Right lobe of liver (tissue), 6 donors: Measurements from ENCODE around the gene IPCEF1. TPM values are rescaled to one million over a fixed set of nuclear protein-coding genes. Genes with fewer than 3 reads are reported as not detected.
A peak's percentile ranks its signal among the peaks of the same experiment; 100 is the strongest.
"Not testable (repeated sequence)": the region's sequence is repeated elsewhere in the genome, so short reads cannot be mapped to it uniquely, and the experiment has no call there.

Experiments used
- ATAC-seq, 4 donors: fragments of 200-7000 bp; cut with Tn5 transposase; one replicate each; pipeline ENCODE4 v1.9.1; 2020; ENCODE audit warnings: mild to moderate bottlenecking in 4 of 4, moderate library complexity in 4 of 4
- DNase-seq, 3 donors: peaks; one replicate each; pipeline ENCODE4 v3.0.0-alpha.2; 2020
- H3K27ac ChIP-seq, 3 donors: fragments of 200-600 bp; one replicate each; pipeline ENCODE4 v1.8.0; 2022
- H3K27me3 ChIP-seq, 2 donors: fragments of 200-600 bp; one replicate each; pipeline ENCODE4 v1.8.0; 2022
- H3K36me3 ChIP-seq, 4 donors: fragments of 200-600 bp; sonication (generic) in 1 of 4; one replicate each; pipeline versions ENCODE4 v1.5.1 to v1.8.0; 2017 to 2022; ENCODE audit warnings: control low read depth in 1 of 4
- H3K4me1 ChIP-seq, 4 donors: fragments of 200-600 bp; sonication (generic) in 1 of 4; one replicate each; pipeline versions ENCODE4 v1.5.1 to v1.8.0; 2017 to 2022; ENCODE audit warnings: control low read depth in 1 of 4
- H3K4me3 ChIP-seq, 3 donors: fragments of 200-600 bp; one replicate each; pipeline ENCODE4 v1.8.0; 2022
- H3K9me3 ChIP-seq, 4 donors: fragments of 200-600 bp; sonication (generic) in 1 of 4; one replicate each; pipeline versions ENCODE4 v1.5.1 to v1.8.0; 2017 to 2022; ENCODE audit warnings: control low read depth in 1 of 4
- POLR2A ChIP-seq: fragments of 450-650 bp; IDR thresholded peaks from one replicate; pipeline ENCODE4 v1.6.1; 2017; ENCODE audit warnings: antibody characterized with exemption, mild to moderate bottlenecking
- WGBS: methylation state at CpG from one replicate; pipeline ENCODE4 v1.1.6; 2018; ENCODE audit warnings: low coverage, low lambda C conversion rate; ENCODE audit not compliant: insufficient coverage; ENCODE audit errors: missing lambda C conversion rate; 5-methylcytosine and 5-hydroxymethylcytosine counted together
- intact Hi-C, 2 donors: fragments of 100-400 bp; cut with DNase I; formaldehyde crosslinking; loops; one replicate each; pipeline versions ENCODE4 v1.11.2 to v1.14.1; 2022
- total RNA-seq, 6 experiments: library from RNA; depleted of rRNA in 2 of 6; stranded (reverse); fragments of >200 nt in 2 of 6; fragmentation: NEBNext Ultra II Directional in 3 of 6; extraction: Animal tissue kit (Norgen Biotek cat#: 25700) in 3 of 6; gene quantifications; one replicate each; pipeline versions ENCODE4 v1.1.0 to v1.2.4, GENCODE V29; 2016 to 2023
- TF ChIP-seq, protein P1 (sequence below), 4 donors: fragments of 200-600 bp in 3 of 4; fragments of 450-650 bp in 1 of 4; IDR thresholded peaks; one replicate each; pipeline versions ENCODE4 v1.5.1 to v1.8.0; 2016 to 2022; ENCODE audit warnings: antibody characterized with exemption in 4 of 4, mild to moderate bottlenecking in 2 of 4
- donor health status: DM: no; HTN: yes; CAD: no.
- donor health status: DM: no; HTN: no; CAD: no.
- donor health status: DM: no; HTN: no; CAD: no.
- donor health status: DM: no; HTN: yes; CAD: no.
- donor health status: DM: no; HTN: yes; CAD: no.

IPCEF1 gene
- total RNA-seq, 6 experiments from 2014 or later, result 0.90 to 3.0 (median 1.4) TPM

DNA sequence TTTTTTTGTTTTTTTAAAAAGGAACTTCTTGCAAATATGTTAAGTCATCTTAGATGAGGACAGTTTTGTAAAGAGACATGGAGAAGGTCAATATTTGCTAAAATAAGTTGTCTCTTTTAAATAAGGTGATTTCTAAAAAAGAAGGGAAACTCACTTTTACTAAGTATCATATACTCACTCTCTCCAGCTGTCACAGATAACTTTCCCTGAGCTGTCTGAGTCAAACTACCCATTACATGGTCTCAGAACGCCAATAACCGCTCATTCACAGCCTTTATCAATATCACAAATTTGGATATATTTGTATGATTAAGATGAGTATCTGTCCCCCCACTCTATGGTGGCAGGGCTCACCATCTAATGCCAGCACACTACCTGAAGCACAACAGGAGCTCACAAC, 47.6 kb downstream of the IPCEF1 start:
- Histone ChIP-seq H3K9me3 (no peaks in the 10 kb centered on the region), H3K4me3 (no peak overlapping the region), H3K27ac (no peak overlapping the region), H3K27me3 (no peaks in the 10 kb centered on the region), H3K36me3 (no peaks in the 10 kb centered on the region), H3K4me1 (no peaks in the 10 kb centered on the region)
- DNase-seq, result no peak
- TF ChIP-seq, protein P1, sequence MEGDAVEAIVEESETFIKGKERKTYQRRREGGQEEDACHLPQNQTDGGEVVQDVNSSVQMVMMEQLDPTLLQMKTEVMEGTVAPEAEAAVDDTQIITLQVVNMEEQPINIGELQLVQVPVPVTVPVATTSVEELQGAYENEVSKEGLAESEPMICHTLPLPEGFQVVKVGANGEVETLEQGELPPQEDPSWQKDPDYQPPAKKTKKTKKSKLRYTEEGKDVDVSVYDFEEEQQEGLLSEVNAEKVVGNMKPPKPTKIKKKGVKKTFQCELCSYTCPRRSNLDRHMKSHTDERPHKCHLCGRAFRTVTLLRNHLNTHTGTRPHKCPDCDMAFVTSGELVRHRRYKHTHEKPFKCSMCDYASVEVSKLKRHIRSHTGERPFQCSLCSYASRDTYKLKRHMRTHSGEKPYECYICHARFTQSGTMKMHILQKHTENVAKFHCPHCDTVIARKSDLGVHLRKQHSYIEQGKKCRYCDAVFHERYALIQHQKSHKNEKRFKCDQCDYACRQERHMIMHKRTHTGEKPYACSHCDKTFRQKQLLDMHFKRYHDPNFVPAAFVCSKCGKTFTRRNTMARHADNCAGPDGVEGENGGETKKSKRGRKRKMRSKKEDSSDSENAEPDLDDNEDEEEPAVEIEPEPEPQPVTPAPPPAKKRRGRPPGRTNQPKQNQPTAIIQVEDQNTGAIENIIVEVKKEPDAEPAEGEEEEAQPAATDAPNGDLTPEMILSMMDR (IDR thresholded peaks at IDR 0.05), result no peak
- no peak for TF ChIP-seq POLR2A
- WGBS, result 73% methylated on average over 2 of the region's 2 CpGs
- ATAC-seq, result no peak
- intact Hi-C loops, result no loop called here

DNA sequence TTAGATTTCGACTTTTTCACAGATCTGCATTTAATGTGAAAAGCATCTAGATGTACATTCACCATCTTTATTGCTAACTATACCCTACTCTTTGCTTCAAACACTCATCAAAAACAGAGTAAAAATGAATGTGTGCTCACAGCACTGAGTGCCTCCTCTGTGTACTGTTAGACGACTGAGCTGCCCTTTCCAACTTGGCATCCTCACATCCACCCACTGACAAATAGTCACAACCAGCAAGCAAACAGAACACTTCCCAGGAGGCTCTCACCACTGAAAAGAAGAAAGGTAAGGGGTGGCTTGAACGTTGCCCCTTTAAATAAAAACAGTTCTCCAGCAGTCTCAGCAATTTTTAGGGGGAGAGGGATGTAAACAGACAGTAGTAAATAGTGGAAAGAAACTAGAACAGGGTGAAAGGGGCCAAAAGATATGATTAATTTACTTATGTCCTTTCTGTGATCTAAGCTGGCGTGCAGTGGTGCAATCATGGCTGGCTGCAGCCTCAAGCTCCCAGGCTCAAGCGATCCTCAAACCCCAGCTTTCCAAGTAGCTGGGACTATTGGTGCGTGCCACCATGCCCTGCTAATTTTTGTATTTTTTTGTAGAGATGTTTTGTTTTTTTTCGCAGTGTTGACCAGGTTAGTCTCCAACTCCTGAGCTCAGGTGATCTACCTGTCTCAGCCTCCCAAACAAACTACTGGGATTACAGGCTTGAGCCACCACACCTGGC, 48.7 kb downstream of the IPCEF1 start:
- Histone ChIP-seq H3K36me3 (no peaks in the 10 kb centered on the region), H3K27ac (no peak overlapping the region), H3K4me3 (no peak overlapping the region), H3K9me3 (no peaks in the 10 kb centered on the region), H3K27me3 (no peaks in the 10 kb centered on the region), H3K4me1 (no peaks in the 10 kb centered on the region)
- ATAC-seq (peak in 1 of 4 donors; percentile 73), DNase-seq (no peak)
- intact Hi-C loops, result no loop called here
- TF ChIP-seq POLR2A, result no peak
- TF ChIP-seq, protein P1 (IDR thresholded peaks at IDR 0.05), result no peak
- 61% methylated on average over 5 of the region's 7 CpGs for WGBS

DNA sequence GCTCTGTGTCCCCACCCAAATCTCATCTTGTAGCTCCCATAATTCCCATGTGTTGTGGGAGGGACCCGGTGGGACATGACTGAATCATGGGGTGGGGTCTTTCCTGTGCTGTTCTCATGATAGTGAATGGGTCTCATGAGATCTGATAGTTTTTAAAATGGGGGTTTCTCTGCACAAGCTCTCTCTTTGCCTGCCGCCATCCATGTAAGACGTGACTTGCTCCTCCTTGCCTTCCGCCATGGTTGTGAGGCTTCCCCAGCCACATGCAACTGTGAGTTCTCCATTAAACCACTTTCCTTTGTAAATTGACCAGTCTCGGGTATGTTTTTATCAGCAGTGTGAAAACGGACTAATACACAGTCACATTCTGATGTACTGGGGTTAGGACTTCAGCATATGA, 49.5 kb downstream of the IPCEF1 start:
- H3K4me3 ChIP-seq, H3K9me3 ChIP-seq, H3K4me1 ChIP-seq, DNase-seq, H3K36me3 ChIP-seq, intact Hi-C loops, H3K27ac ChIP-seq, H3K27me3 ChIP-seq, ATAC-seq: not testable (repeated sequence)
- 92% methylated on average over 6 of the region's 6 CpGs for WGBS

DNA sequence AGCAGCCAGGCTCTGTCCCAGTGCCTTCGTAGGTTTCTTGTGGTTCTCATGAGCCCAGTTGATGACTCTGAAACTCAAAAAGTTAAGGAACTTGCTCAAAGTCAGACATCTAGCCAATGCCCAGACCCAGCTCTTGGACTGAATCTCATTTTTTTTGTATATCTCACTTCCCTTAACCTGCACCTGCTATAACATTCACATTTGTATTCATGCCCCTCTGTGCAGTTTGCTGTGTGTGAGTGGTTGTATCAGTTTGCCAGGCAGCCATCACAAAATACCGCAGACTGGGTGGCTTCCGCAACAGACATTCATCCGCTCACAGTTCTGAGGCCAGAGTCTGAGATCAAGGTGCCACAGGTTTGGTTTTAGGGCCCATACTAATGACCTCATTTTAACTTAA, 49.9 kb downstream of the IPCEF1 start:
- no peak for DNase-seq
- intact Hi-C loops, result no loop called here
- Histone ChIP-seq H3K27ac (no peak overlapping the region), H3K27me3 (no peaks in the 10 kb centered on the region), H3K9me3 (no peaks in the 10 kb centered on the region), H3K4me1 (no peaks in the 10 kb centered on the region), H3K36me3 (no peaks in the 10 kb centered on the region), H3K4me3 (no peak overlapping the region)
- TF ChIP-seq POLR2A, result no peak
- TF ChIP-seq, protein P1 (IDR thresholded peaks at IDR 0.05), result no peak
- WGBS, result 100% methylated on average over 3 of the region's 4 CpGs
- ATAC-seq, result no peak

DNA sequence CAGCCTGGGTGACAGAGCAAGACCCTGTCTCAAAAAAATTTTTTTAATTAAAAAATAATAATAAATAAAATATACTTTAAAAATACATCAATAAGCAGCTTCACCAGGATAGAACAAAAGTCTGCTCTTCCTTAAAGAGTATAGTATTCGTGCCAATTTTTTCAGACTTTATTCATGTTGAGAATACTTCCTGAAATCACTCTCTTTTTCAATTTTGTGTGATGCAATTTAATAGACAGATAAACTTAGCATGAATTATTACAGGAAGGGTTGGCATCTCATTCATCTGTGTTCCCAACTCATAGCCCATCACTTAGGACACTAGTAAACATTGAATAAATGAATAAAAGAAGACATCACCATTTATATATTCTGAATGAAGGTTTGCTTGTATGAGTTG, 52.4 kb downstream of the IPCEF1 start:
- H3K4me1 ChIP-seq, result no peaks in the 10 kb centered on the region
- H3K36me3 ChIP-seq, result no peaks in the 10 kb centered on the region
- WGBS, result 43% methylated on average over 1 of the region's 1 CpG
- no peak overlapping the region for H3K27ac ChIP-seq
- intact Hi-C loops, result no loop called here
- H3K27me3 ChIP-seq, result no peaks in the 10 kb centered on the region
- no peak overlapping the region for H3K4me3 ChIP-seq
- ATAC-seq (no peak), DNase-seq (no peak)
- TF ChIP-seq, protein P1 (IDR thresholded peaks at IDR 0.05), result no peak
- no peak for TF ChIP-seq POLR2A
- no peaks in the 10 kb centered on the region for H3K9me3 ChIP-seq

DNA sequence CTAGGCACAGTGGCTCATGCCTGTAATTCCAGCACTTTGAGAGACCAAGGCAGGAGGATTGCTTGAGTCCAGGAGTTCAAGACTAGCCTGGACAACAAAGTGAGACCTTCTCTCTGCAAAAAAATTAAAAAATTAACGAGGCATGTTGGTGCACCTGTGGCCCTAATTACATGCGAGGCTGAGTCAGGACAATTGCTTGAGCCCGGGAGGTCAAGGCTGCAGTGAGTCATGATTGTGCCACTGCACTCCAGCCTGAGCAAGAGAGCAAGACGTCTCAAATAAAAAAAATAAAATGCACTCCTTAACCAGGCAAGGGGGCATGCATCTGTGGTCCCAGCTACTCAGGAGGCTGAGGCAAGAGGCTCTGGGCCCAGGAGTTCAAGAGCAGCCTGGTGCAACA, 53.0 kb downstream of the IPCEF1 start:
- intact Hi-C loops, H3K27me3 ChIP-seq, H3K27ac ChIP-seq, H3K4me3 ChIP-seq, ATAC-seq, H3K9me3 ChIP-seq, H3K4me1 ChIP-seq, DNase-seq, H3K36me3 ChIP-seq: not testable (repeated sequence)
- WGBS, result 53% methylated on average over 4 of the region's 4 CpGs
